PC-9 (cell line): ENCODE results near the gene HDAC1.

Experiments used
- EZH2 ChIP-seq: fragments of 200-600 bp; sonication (generic); IDR thresholded peaks from 2 replicates; pipeline ENCODE4 v1.8.0; 2017; ENCODE audit warnings: antibody characterized with exemption, low read depth
- TF ChIP-seq, protein P1 (sequence below): fragments of 200-600 bp; sonication (generic); conservative IDR thresholded peaks from 2 replicates; pipeline ENCODE4 v1.6.1; 2017; ENCODE audit warnings: mixed run types, antibody characterized with exemption, mild to moderate bottlenecking, moderate library complexity

DNA sequence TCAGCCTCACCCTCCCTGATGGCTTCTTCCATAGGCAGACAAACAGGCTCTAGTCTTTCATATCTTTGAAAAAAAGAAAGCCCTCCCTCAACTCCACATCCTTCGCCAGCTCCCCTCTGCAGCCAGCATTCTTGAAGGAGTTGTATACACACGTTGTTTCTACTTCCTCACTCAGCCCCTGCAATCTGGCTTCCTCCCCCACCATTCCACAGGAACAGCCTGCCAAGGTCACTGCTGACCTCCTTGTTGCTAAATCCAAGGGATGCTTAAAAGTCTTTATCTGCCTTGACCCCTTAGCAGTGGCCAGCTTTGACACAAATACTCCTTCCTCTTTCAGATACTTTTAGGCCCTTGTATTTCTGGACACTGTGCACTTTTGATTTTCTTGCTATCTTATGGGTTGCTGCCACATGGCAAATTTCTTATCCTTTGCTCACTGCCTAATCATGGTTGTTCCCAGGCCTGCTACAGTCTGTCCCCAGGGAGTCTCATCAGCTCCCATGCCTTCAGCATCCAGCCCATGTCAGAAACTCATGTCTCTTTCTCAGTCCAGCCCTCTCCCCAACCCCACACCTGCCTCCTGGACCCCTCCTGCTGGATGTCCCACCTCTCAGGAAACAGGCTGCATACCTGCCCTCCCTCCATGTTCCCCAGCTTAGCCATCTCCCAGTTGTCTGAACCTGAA lies 62.1 kb downstream of the HDAC1 start:
- TF ChIP-seq, protein P1, sequence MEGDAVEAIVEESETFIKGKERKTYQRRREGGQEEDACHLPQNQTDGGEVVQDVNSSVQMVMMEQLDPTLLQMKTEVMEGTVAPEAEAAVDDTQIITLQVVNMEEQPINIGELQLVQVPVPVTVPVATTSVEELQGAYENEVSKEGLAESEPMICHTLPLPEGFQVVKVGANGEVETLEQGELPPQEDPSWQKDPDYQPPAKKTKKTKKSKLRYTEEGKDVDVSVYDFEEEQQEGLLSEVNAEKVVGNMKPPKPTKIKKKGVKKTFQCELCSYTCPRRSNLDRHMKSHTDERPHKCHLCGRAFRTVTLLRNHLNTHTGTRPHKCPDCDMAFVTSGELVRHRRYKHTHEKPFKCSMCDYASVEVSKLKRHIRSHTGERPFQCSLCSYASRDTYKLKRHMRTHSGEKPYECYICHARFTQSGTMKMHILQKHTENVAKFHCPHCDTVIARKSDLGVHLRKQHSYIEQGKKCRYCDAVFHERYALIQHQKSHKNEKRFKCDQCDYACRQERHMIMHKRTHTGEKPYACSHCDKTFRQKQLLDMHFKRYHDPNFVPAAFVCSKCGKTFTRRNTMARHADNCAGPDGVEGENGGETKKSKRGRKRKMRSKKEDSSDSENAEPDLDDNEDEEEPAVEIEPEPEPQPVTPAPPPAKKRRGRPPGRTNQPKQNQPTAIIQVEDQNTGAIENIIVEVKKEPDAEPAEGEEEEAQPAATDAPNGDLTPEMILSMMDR: no peak
- TF ChIP-seq EZH2: no peak
